Activated CD8-positive, alpha-beta T cell treated with anti-CD3 and anti-CD28 coated beads, Interleukin-2, amount 10 ng/mL, durations not matched to agents 7 days and 5 days (primary cell): ENCODE measurements around the gene IL32. TPM values are rescaled to one million over a fixed set of nuclear protein-coding genes. Genes with fewer than 3 reads are reported as not detected.
A peak's percentile ranks its signal among the peaks of the same experiment; 100 is the strongest.

ENCODE experiments used
- ATAC-seq: fragments of 150-1000 bp; cut with Tn5 transposase; one replicate; pipeline ENCODE4 v1.10.0; 2021; ENCODE audit warnings: moderate library complexity
- CTCF ChIA-PET: fragments of 350-600 bp; sonication (Branson Sonifier 250); formaldehyde crosslinking; loops from one replicate; lab custom pipeline; 2021; ENCODE audit warnings: antibody characterized with exemption; lab: Charles Lee
- POLR2A ChIA-PET: fragments of 350-600 bp; sonication (Branson Sonifier 250); formaldehyde crosslinking; loops from one replicate; lab custom pipeline; 2021; ENCODE audit warnings: antibody characterized with exemption; lab: Charles Lee
- DNase-seq: peaks from one replicate; pipeline ENCODE4 v3.0.0-alpha.2; 2020
- H3K27ac Mint-ChIP-seq: one replicate; pipeline ENCODE4 v1.8.0; 2021; ENCODE audit warnings: mild to moderate bottlenecking, mixed read lengths
- H3K27me3 Mint-ChIP-seq: one replicate; pipeline ENCODE4 v1.8.0; 2021; ENCODE audit warnings: low read depth, mixed read lengths
- H3K36me3 Mint-ChIP-seq: one replicate; pipeline ENCODE4 v1.8.0; 2021; ENCODE audit warnings: low read depth, mixed read lengths
- H3K4me1 Mint-ChIP-seq: one replicate; pipeline ENCODE4 v1.8.0; 2021; ENCODE audit warnings: low read depth, mixed read lengths
- H3K4me3 Mint-ChIP-seq: one replicate; pipeline ENCODE4 v1.8.0; 2021; ENCODE audit warnings: mild to moderate bottlenecking, mixed read lengths
- H3K9me3 Mint-ChIP-seq: one replicate; pipeline ENCODE4 v1.8.0; 2022; ENCODE audit warnings: mixed read lengths; ENCODE audit not compliant: insufficient read depth
- total RNA-seq, 2 experiments: library from RNA; stranded (reverse); gene quantifications; one replicate each; pipeline ENCODE4 v1.2.3, GENCODE V29; 2021

Gene IL32
- total RNA-seq, 2 experiments from 2014 or later, result 1,836 to 1,884 TPM

- Mint-ChIP-seq H3K27ac (peak overlapping the region; percentile 94), H3K36me3 (peaks cover 25% of the 10 kb centered on the region), H3K4me3 (peak overlapping the region; percentile 85), H3K9me3 (no peaks in the 10 kb centered on the region), H3K27me3 (peaks cover 6% of the 10 kb centered on the region), H3K4me1 (peaks cover 56% of the 10 kb centered on the region)
- ChIA-PET CTCF (interaction anchor here (0.8 to 7.2 kb wide), 10 partner anchors 9 to 136 kb away, joined by 3 to 105 read pairs (median 6); partner anchors contain the start of gene PAQR4), POLR2A (interaction anchor here (1.3 to 4.8 kb wide), 2 partner anchors 11 to 42 kb away, joined by 3 to 20 read pairs; partner anchors contain the start of gene IL32)
- ATAC-seq (no peak), DNase-seq (peak; percentile 46)
Measured at GRCh38 chr16:3022684-3023414, 42.6 kb upstream of the IL32 start.

- no peak for DNase-seq
- no peaks in the 10 kb centered on the region for H3K9me3 Mint-ChIP-seq
- H3K27ac Mint-ChIP-seq, result peak overlapping the region; percentile 94
- H3K4me1 Mint-ChIP-seq, result peaks cover 55% of the 10 kb centered on the region
- H3K36me3 Mint-ChIP-seq, result peaks cover 25% of the 10 kb centered on the region
- CTCF ChIA-PET, result interaction anchor here (0.8 to 7.2 kb wide), 7 partner anchors 8 to 135 kb away, joined by 3 to 105 read pairs (median 6); no protein-coding TSS in a partner anchor
- H3K4me3 Mint-ChIP-seq, result peak overlapping the region; percentile 85
- peaks cover 6% of the 10 kb centered on the region for H3K27me3 Mint-ChIP-seq
- POLR2A ChIA-PET, result interaction anchor here (1.3 to 4.8 kb wide), 2 partner anchors 10 to 42 kb away, joined by 3 to 20 read pairs; partner anchors contain the start of gene IL32
- no peak for ATAC-seq
Measured at GRCh38 chr16:3023415-3023668, 42.1 kb upstream of the IL32 start.

- Mint-ChIP-seq H3K27ac (peak within 1 kb of the TSS; percentile 94), H3K4me3 (peak within 1 kb of the TSS; percentile 85), H3K27me3 (peaks cover 3% of the 10 kb centered on the region), H3K4me1 (peaks cover 56% of the 10 kb centered on the region), H3K9me3 (no peaks in the 10 kb centered on the region), H3K36me3 (peaks cover 25% of the 10 kb centered on the region)
- ChIA-PET POLR2A (interaction anchor here (0.7 to 4.8 kb wide), 4 partner anchors 10 to 134 kb away, joined by 3 to 20 read pairs (median 3); partner anchors contain the start of gene IL32), CTCF (interaction anchor here (0.6 to 7.2 kb wide), 7 partner anchors 8 to 135 kb away, joined by 3 to 105 read pairs (median 6); no protein-coding TSS in a partner anchor)
- peak; percentile 98 for DNase-seq
- ATAC-seq, result peak; percentile 80
Measured at GRCh38 chr16:3023669-3024478, 41.6 kb upstream of the IL32 start, which contains the start of the genes HCFC1R1 and THOC6. Gene HCFC1R1 (minus strand): TSS chr16:3023942. CDS start chr16:3023941, 1 bp downstream. Gene THOC6 (plus strand): TSS chr16:3024035. CDS start chr16:3024327, 292 bp downstream.

- Mint-ChIP-seq H3K4me3 (peak overlapping the region; percentile 15), H3K27me3 (peaks cover 13% of the 10 kb centered on the region), H3K36me3 (peaks cover 25% of the 10 kb centered on the region), H3K9me3 (no peaks in the 10 kb centered on the region), H3K4me1 (peaks cover 66% of the 10 kb centered on the region), H3K27ac (no peak overlapping the region)
- CTCF ChIA-PET, result interaction anchor here (1.1 to 4.0 kb wide), 3 partner anchors 10 to 104 kb away, joined by 3 to 31 read pairs (median 8); no protein-coding TSS in a partner anchor
- ATAC-seq (no peak), DNase-seq (no peak)
- POLR2A ChIA-PET, result no interaction called here
Measured at GRCh38 chr16:3025032-3026002, 40.1 kb upstream of the IL32 start.

- Mint-ChIP-seq H3K4me1 (peaks cover 65% of the 10 kb centered on the region), H3K9me3 (no peaks in the 10 kb centered on the region), H3K27ac (no peak overlapping the region), H3K36me3 (peaks cover 25% of the 10 kb centered on the region), H3K27me3 (peaks cover 13% of the 10 kb centered on the region), H3K4me3 (no peak overlapping the region)
- ATAC-seq (no peak), DNase-seq (no peak)
- ChIA-PET CTCF (interaction anchor here (1.1 to 10.4 kb wide), 4 partner anchors 10 to 103 kb away, joined by 3 to 270 read pairs (median 186); partner anchors contain the start of genes BICDL2 and MMP25), POLR2A (no interaction called here)
Measured at GRCh38 chr16:3026003-3026378, 39.4 kb upstream of the IL32 start.

GRCh38 chr16:3026609-3027488 is 38.6 kb upstream of the IL32 start:
- peaks cover 15% of the 10 kb centered on the region for H3K27me3 Mint-ChIP-seq
- no peak for DNase-seq
- H3K27ac Mint-ChIP-seq, result no peak overlapping the region
- ChIA-PET CTCF (interaction anchor here (1.3 to 10.4 kb wide), 12 partner anchors 15 to 146 kb away, joined by 4 to 270 read pairs (median 10); partner anchors contain the start of genes BICDL2, CLDN9, MMP25 and PKMYT1), POLR2A (interaction anchor here (1.0 kb wide), 1 partner anchor 23 kb away, joined by 4 read pairs; no protein-coding TSS in a partner anchor)
- H3K36me3 Mint-ChIP-seq, result peaks cover 25% of the 10 kb centered on the region
- no peaks in the 10 kb centered on the region for H3K9me3 Mint-ChIP-seq
- peaks cover 60% of the 10 kb centered on the region for H3K4me1 Mint-ChIP-seq
- H3K4me3 Mint-ChIP-seq, result no peak overlapping the region
- ATAC-seq, result no peak

GRCh38 chr16:3027489-3027795 is 38.0 kb upstream of the IL32 start:
- Mint-ChIP-seq H3K27ac (no peak overlapping the region), H3K9me3 (no peaks in the 10 kb centered on the region), H3K36me3 (peaks cover 23% of the 10 kb centered on the region), H3K4me1 (peaks cover 54% of the 10 kb centered on the region), H3K27me3 (peaks cover 17% of the 10 kb centered on the region), H3K4me3 (no peak overlapping the region)
- ATAC-seq, result no peak
- ChIA-PET POLR2A (interaction anchor here (1.0 to 1.2 kb wide), 3 partner anchors 15 to 84 kb away, joined by 3 to 4 read pairs (median 3); no protein-coding TSS in a partner anchor), CTCF (interaction anchor here (0.7 to 10.4 kb wide), 23 partner anchors 6 to 255 kb away, joined by 3 to 270 read pairs (median 9); partner anchors contain the start of genes BICDL2, CLDN6, CLDN9 and HCFC1R1)
- DNase-seq, result no peak

- Mint-ChIP-seq H3K36me3 (peaks cover 20% of the 10 kb centered on the region), H3K27ac (peak overlapping the region; percentile 63), H3K27me3 (peaks cover 25% of the 10 kb centered on the region), H3K4me3 (peak overlapping the region; percentile 61), H3K9me3 (no peaks in the 10 kb centered on the region), H3K4me1 (peaks cover 50% of the 10 kb centered on the region)
- ChIA-PET POLR2A (interaction anchor here (0.6 to 1.2 kb wide), 7 partner anchors 14 to 1328 kb away, joined by 3 to 4 read pairs (median 3); no protein-coding TSS in a partner anchor), CTCF (interaction anchor here (0.7 to 10.4 kb wide), 30 partner anchors 7 to 255 kb away, joined by 3 to 270 read pairs (median 6); partner anchors contain the start of genes BICDL2, CLDN6, CLDN9 and HCFC1R1)
- DNase-seq (peak; percentile 90), ATAC-seq (peak; percentile 46)
Measured at GRCh38 chr16:3027983-3028715, 37.3 kb upstream of the IL32 start.

GRCh38 chr16:3028716-3029319 is 36.6 kb upstream of the IL32 start:
- Mint-ChIP-seq H3K4me3 (peak overlapping the region; percentile 61), H3K27me3 (peaks cover 31% of the 10 kb centered on the region), H3K4me1 (peaks cover 48% of the 10 kb centered on the region), H3K9me3 (no peaks in the 10 kb centered on the region), H3K27ac (peak overlapping the region; percentile 49), H3K36me3 (peaks cover 20% of the 10 kb centered on the region)
- ChIA-PET CTCF (interaction anchor here (1.0 to 10.4 kb wide), 31 partner anchors 8 to 254 kb away, joined by 3 to 270 read pairs (median 6); partner anchors contain the start of genes BICDL2, CLDN6, CLDN9 and HCFC1R1), POLR2A (interaction anchor here (0.9 to 1.6 kb wide), 4 partner anchors 14 to 48 kb away, joined by 3 to 11 read pairs (median 4); partner anchors contain the start of gene PKMYT1)
- no peak for DNase-seq
- ATAC-seq, result no peak
